Activated CD8-positive, alpha-beta memory T cell treated with anti-CD3 and anti-CD28 coated beads, Interleukin-2, amount 50 U/mL, for 4 hours (primary cell): ENCODE data around the gene DRD2.

Experiments used
- DNase-seq: peaks from one replicate; pipeline ENCODE4 v3.0.0-alpha.2; 2020

The DRD2 gene

DNA sequence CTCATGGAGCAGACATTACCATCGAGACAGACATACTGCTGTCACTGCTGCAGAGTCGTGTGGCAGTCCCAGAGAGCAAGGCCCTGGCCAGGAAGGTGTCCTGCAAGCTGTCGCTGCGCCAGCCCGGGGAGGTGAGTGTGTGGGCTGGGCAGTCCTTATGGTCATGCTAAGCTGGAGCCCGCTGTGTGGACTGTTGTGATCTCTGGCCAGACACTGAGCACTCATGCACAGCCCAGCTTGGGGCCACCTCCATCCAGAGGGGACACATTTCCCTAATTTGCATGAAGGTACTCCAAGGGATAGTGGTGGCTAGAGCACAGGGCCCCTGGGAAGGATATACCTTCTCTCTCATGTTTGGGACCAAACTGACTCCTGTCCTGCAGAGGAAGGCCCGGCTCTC, 78.0 kb downstream of the DRD2 start:
- no peak for DNase-seq

DNA sequence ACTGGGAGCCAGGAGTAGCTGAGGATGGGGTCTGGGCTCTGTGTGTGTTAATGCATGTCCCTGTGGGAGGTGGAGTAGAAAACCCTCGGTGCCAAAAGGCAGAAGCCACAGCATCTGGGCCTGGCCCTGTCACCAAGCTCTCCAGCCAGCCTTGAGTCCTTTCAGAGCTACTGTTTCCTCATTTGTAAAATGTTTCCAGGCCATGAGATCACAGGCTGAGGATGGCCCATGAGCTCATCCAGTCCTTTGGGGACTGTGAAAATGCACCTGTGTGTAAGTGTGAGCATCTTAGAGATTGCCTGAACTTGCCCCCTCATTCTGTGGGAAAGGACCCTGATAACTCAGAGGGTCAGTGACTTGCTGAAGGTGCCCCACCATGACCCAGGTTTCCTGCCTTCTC, 78.5 kb downstream of the DRD2 start:
- no peak for DNase-seq

DNA sequence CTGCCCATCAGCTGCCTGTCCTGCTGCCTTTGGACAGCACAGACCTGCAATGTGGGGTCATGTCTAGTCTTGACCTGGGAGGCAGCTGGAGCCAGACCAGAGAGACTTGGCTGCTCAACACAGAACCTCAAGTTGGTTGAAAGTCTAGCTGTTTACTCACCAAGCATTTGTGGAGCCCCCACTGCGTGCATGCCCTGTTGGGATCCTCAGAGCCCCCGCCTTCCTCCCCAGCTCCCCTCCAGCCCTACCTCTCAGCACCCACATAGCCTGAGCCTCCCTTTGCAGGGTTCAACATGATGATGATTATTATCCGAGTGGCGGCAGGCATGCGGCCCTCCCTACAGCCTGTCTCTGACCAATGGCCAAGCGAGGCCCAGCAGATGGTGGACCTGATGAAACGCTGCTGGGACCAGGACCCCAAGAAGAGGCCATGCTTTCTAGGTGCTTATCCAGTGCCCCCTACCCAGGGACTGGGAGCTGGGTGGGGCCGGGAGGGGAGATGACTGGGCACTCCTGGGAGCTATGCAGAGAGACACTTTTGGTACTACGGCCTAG, 79.3 kb downstream of the DRD2 start:
- no peak for DNase-seq

DNA sequence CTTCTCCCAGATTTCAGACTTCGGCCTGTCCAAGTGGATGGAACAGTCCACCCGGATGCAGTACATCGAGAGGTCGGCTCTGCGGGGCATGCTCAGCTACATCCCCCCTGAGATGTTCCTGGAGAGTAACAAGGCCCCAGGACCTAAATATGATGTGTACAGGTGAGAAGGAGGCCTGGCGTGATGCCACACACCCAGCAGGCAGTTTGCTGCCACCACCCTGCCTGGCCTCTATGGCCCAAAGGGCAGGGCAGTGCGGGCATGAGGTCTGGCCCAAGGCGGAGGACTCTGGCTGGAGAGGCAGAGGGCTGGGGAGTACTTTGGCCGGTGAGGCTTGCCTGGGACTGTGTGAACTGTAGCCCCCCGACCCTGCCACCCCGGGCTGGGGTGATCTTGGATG, 80.3 kb downstream of the DRD2 start:
- DNase-seq = no peak

DNA sequence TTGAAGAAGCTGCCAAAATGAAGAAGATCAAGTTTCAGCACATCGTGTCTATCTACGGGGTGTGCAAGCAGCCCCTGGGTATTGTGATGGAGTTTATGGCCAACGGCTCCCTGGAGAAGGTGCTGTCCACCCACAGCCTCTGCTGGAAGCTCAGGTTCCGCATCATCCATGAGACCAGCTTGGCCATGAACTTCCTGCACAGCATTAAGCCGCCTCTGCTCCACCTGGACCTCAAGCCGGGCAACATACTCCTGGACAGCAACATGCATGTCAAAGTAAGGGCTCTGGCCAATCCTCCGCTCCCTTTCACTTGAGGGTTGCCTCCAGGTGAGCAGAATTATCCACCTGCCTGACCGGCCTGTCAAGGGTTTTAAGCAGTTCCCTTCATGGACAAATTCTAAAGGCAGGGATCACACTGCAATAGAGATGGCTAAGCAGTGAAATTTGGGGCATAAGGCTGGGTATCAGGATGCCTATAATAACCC, 81.7 kb downstream of the DRD2 start:
- DNase-seq = no peak

DNA sequence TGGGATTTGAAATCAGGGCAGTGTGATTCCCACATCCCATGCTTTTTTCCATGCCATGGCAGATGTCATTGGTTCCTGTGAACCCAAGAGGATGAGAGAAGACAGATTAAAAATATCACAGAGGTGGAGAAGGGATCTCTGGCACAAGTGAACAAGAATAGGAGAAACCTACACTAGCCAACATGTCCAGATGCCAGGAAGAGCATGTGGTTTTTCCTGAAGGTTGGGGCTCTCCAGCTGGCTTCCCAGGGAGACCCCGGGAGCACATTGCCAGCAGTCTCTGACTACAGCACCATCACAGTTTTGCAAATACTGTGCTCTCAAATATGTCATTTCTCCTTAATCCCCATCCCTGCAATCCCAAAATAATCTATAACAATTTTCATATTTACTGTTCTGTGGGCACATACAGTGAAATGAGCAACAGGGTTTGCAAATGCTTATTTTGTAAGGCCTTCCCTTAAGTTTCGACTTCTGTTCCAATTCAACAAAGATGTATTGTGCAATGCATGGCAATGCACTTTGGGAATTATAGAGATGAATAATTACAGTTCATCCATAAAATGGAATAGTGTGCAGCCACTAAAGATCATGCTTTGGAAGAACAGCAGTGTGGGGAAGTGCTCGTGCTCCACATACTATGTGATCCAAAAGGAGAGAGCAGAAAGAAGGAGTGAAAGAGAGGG, 82.8 kb downstream of the DRD2 start:
- no peak for DNase-seq

DNA sequence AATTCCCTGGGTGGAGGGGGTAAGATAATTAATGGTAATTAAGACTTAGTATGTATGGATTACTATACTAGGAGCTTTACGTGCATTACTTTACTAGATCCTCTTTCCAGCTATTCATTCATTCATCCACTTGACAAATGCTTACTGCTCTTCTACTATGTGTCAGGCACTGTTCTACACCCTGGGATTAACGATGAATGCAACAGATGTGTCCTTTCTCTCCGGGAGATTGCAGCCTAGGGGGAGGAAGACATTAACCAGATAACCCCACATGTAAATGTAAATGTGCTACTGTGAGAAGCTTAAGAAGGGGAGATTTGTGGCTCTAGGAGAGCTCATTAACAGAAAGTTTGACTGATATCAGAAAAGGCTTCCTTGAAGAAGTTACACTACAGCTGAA, 85.9 kb downstream of the DRD2 start:
- no peak for DNase-seq

DNA sequence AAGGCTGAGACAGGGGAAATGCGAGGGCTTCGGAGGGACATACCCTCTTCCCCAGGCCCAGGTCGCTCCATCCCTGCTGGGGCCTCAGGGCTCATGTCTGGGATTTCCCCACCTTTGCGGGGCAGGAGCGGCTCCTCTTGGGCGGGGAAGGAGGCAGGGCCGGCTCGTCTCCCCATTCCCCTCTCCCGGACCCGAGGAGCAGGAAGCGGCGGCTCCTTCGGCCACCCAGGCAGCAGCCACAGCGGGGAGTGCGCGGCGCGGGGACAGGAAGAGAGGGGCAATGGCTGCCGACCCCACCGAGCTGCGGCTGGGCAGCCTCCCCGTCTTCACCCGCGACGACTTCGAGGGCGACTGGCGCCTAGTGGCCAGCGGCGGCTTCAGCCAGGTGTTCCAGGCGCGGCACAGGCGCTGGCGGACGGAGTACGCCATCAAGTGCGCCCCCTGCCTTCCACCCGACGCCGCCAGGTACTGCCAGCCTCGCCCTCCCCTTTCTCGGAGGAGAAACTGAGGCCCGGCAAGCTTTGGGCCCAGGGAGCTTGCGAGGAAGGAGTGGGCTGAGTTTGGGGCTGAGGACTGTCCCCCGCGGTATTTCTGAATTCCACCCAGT, 87.5 kb downstream of the DRD2 start, which contains the start of gene ANKK1:
Gene ANKK1 (plus strand): TSS at position 175 of the 607 bp plus-strand sequence. CDS start 106 bp downstream, at position 281.
- DNase-seq = no peak

DNA sequence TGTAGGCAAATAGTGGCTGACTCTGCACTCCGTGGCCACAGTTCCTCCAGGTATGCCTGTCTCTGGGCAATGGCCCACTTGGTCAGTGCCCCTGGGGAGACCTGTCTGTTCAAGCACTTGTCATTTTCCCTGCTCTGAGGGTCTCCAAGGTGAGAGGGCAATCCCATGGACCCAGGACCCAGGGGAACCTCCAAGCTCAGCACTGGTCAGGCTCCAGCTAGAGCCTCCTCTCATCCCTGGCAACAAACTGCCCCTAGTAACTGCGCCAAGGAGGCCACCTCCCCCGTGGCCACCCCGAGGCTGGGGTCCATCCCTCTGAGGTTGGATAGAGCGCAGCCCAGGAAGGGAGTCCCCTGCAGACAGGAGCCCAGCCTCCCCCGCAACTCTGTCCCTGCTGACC, 88.3 kb downstream of the DRD2 start:
- DNase-seq = no peak

DNA sequence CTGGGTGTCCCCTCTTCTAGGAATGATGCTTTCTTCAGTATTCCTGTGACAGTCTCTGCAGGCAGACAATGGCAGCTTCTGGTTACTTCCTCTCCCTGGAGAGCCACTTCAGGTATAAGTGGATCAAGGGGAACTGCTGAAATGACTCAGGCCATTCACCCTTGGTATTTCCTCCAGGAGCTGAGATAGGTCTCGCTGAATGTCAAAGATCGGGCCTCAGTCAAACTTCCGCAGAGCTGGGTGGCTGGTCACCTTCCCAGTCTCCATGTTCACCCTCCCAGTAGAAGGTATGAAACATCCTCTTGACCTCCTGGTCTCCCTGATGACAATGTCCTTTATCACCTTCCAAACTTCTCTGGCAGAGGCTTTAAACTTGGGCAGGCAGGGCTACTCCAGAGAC, 89.4 kb downstream of the DRD2 start:
- no peak for DNase-seq

DNA sequence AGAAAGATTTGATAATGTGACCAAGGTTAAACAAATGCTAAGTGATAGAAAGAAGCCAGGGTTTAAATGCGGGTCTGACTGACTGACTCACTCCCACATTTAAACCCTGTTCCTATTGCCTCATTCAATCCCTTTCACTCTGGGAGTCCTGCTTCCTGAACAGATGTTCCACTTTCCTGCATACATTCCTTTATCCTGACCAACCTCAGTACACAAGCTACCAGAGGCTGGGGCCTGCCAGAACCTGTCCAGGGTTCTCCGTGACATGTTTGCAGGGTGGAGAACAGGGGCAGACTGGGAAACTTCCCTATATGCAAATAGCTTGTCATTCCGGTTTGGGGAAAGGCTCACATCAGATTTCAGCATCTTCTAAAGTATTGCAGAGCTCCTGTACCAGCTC, 90.6 kb downstream of the DRD2 start:
- DNase-seq = no peak

DNA sequence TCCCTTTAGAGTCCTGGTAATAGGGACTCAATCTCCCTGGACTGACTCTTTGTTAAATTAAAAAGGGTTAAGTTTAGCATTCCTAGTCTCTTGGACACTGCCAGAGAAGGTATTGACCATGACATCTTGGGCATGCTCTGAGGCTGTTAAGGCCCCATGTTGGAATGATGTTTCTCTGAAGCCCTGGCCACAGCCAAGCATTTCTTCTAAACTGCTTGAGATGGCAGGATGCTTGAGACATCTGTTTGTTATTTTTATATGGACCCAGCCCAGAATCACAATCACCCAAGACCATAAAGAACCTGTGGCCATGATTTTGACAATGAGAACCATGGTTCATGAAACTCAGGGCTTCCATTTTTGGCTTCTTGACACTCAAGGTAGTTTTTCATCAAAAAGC, 93.1 kb downstream of the DRD2 start:
- DNase-seq = no peak

DNA sequence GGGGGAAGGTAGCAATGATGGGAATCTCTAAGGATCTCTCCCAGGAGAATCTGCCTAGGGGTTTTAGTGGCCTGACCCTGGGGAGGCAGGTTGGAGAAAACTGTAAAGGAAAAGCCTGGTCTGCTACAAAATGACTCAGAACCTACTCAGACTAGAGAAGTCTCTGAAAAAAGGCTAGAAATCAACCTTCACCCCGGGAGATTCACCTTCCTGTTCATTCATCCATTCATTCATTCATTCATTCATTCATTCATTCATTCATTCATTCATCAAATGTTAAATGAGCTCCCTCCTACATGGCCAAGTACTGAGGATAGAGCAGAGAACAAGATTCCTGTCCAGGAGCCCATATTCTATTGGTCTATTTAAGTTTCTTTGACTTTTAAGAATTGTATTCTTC, 96.5 kb downstream of the DRD2 start:
- DNase-seq = no peak

DNA sequence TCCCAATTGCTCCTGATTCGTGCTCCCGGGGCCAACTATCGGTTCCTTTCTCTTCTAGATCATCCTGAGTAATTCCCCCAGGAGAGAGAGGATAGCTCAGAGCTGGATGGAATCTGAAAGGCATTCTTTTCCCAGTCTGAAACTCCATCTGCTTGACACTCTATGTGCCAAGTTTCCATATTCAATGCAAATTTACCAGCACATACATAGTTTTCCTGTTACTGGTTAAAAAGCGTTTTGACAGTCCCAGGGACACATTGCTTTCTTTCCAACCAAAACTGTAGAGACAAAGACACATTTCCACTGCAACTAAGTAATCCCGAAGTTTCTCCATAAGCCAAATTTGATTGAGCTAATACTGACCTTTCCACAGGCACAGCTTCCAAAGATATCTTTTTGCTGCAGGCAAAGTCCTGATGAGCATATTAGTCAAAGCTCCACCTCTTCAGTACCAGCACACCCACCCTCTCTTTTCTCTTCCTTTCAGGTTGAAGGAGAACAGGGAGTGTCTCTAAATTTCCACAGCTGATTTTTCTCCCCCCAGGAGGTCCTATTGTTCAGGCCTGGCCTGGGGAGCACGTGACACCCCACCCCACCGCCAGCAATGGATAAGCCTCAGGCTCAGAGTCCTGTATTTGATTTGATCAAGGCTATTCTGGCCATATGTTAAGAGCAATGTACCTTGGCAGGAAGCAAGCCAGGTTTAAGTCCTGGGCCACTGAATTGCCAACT, 97.4 kb downstream of the DRD2 start:
- DNase-seq = no peak

DNA sequence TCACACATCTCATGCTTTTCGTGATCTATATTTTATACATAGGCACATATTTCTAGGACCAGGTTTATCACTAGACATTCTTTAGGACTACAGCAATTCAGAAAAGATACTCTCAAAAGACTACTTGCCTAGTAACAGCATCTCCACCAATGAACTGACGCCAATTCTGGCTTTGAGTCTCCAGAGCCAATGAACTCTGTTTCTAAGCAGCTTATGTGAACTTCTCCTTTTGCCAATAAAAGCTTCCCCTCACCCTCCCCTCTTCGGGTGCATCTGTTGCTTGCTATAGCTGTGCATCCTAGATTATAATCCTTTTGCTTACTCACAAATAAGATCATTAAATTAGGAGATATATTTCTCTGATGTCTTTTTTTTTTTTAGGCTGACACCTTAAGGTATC, 99.0 kb downstream of the DRD2 start:
- DNase-seq = no peak

DNA sequence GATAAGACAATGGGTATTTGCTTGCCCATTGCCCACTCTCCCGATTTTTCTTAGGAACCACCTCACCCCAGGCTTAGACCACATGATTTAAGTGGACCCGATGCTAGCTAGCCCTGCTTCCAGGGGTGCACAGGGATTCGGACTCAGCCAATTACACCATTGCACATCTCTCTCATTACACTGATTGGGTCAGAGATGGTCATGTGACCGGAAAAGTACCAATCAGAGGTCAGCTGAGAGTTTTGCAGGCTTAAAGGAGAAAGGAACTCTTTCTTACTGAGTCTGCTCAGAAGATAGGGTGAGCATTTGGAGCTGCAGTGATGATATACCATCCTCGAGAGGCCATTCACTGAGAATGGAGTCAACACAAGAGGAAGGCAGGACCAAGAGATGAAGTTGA, 99.8 kb downstream of the DRD2 start:
- DNase-seq = no peak

DNA sequence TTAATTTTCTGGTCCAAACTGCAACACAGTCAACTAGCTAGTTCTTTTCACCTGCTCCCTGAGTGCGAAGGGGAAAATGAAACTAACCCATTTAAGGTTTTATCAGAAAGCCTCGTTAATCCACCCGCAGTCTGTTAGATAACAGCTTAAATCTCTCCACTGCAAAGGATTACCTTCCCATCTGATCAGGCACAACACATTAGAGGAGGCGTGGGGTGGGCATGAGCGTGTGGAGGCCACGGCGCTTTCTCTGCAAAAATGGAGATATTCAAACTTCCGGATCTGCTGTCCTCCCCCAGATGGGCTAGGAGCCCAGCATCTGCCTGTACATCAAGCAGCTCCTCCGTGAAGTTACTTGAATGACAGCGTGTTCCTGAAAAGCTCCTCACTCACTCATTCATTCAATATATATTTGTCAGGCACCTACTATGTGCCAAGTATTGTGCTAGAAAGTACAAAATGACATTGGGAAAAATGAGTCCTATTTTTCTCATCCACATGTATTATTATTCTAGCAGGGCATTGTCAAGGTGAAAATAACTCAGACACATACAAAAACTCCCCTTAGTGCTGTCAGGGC, 101.1 kb downstream of the DRD2 start:
- DNase-seq = no peak

DNA sequence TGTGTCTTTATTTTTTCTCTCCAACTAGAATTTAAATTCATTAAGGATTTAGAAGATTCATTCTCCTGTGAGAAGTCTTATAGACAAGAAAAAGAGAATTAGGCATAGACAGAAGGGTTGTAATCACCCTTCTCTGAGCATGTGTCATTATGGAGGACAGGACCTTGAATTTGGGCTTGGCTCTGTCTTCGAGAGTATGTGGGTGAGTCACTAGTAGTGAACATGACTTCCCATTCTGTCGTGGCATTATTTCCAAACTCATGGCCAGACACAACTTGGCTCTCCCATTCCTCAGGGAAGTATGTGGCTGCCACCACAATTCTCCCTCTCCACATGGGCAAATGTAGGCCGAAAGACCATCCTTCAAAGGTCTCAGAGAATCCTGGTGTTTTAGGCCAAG, 101.9 kb downstream of the DRD2 start:
- no peak for DNase-seq

DNA sequence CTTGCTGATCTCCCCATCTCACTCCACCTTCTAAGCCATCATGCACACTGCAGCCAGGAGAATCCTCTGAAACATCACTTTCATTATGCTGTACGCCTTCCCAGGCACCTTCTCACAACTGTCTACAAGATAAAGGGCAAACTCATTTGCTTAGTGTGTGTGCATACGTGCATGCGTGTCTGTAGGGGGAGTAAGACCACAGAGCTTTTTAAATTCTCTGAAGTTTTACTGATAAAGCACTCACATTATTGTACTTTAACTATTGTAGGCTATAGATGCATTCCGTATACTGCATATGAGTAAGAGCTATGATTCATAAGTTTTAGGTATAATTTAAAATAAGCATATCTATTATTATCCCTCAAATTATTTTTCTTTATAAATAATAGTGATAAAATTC, 102.9 kb downstream of the DRD2 start:
- DNase-seq = no peak

DNA sequence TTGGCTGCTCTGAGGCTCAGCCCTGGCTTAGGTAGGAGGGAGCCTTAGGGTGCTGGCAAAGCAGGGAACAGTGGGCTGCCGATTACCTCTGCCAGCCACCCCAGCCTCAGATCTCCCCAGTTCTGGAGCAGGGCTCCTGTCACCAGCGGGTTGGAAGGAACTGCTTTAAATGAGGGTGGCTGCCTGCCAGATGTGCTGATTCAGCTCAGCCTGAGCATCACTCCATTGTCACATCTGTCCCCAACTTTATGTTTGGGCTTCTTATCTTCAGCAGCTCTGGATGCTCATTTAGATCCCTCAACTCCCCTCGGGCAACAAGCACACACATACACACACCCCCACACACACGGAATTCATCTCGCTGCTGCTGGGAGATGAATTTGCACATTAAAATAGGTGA, 104.6 kb downstream of the DRD2 start:
- DNase-seq = no peak

DNA sequence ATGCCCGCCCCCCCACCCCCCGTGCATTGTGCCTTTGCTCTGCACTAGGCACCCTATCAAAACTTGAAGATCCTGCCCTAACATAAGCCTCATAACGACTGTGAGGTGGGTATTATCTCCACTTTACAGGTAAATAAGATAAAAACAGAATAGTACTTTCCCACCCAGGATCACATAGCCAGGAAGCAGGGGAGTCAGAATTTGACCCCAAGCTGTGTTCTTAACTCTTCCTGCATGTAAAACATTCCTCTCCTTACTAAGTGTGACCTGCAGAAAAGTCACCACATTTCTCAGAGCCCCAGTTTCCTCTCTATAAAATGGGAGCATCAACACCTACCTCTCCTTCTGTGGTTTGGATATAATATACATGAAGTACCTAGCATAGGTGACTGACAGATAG, 105.8 kb downstream of the DRD2 start:
- no peak for DNase-seq

DNA sequence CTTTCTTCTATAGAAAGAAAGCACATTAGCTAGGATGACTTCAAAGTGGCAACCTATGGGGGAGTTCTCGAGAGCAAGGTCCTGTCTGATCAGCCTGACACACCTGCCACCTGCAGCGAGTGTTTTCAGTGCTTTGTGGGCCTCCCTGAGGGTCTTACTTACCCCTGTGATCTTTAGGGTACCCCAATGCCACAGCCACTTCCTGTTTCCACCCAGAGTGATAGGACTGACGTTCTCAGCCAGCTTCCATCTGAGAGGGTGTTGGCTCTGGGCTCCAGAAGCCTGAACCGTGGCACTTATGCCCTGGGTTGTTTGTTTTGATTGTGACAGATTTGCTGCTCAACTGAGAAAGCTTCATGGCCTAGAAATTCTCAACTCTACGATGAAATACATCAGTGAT, 109.3 kb downstream of the DRD2 start:
- no peak for DNase-seq

DNA sequence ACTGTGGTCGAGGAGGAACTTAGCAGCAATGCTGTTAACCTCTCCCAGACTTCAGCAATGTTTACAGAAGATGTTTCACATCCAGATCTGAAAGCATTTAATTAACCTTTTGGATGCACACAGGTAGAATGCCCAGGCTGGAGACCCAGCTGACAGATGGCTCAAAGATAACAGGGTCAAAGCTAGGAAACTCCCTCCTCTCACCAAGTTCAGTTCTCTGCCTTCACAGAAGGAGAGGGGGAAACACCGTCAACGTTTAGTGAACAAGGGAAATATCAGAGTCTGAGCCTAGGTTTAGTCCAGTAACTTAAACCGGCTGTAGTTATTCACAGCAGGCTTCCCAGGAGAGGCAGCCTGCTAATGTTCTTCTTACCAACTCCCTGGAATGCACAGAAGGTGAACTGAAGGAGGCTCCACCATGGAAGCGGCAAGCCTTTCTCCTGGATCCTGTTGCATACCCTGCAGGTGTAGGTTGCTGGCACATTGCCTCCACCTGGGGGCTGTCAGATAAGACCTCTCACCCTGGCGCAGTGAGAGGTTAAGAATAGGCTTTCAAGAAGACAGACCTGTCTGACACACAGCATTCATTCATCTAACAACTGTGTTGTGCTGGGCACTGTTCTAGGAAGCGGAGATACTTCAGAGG, 111.1 kb downstream of the DRD2 start:
- DNase-seq = no peak
